ENCODE results near the gene DNAAF5. TPM values are rescaled to one million over a fixed set of nuclear protein-coding genes. Genes with fewer than 3 reads are reported as not detected.

Gene DNAAF5
- total and polyA plus RNA-seq, 2 experiments from 2014 or later = 19.0 to 23.5 TPM

- no peaks in the 10 kb centered on the region for H3K27me3 ChIP-seq
- 97% methylated on average over 26 of the region's 26 CpGs for WGBS (ENCODE audit: low lambda C conversion rate, missing lambda C conversion rate)
- no peak overlapping the region for H3K27ac ChIP-seq
- no peaks in the 10 kb centered on the region for H3K36me3 ChIP-seq (replicated peaks; ENCODE audit: insufficient read depth, low read depth)
- no peak for DNase-seq (ENCODE audit: low spot score)
- H4K20me1 ChIP-seq (ENCODE audit: insufficient read depth, poor library complexity, severe bottlenecking) = no peaks in the 10 kb centered on the region
- H2AFZ ChIP-seq = no peak overlapping the region
- no peak overlapping the region for H3K4me3 ChIP-seq
- no peaks in the 10 kb centered on the region for H3K79me2 ChIP-seq
- TF ChIP-seq, protein P1, sequence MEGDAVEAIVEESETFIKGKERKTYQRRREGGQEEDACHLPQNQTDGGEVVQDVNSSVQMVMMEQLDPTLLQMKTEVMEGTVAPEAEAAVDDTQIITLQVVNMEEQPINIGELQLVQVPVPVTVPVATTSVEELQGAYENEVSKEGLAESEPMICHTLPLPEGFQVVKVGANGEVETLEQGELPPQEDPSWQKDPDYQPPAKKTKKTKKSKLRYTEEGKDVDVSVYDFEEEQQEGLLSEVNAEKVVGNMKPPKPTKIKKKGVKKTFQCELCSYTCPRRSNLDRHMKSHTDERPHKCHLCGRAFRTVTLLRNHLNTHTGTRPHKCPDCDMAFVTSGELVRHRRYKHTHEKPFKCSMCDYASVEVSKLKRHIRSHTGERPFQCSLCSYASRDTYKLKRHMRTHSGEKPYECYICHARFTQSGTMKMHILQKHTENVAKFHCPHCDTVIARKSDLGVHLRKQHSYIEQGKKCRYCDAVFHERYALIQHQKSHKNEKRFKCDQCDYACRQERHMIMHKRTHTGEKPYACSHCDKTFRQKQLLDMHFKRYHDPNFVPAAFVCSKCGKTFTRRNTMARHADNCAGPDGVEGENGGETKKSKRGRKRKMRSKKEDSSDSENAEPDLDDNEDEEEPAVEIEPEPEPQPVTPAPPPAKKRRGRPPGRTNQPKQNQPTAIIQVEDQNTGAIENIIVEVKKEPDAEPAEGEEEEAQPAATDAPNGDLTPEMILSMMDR (IDR thresholded peaks at IDR 0.05; ENCODE audit: poor library complexity) = no peak
- TF ChIP-seq EZH2phosphoT487 (IDR thresholded peaks at IDR 0.05; ENCODE audit: low read depth, severe bottlenecking, unreplicated experiment) (no peak), EZH2 (IDR thresholded peaks at IDR 0.05; ENCODE audit: borderline replicate concordance) (no peak)
- H3K9me2 ChIP-seq (replicated peaks; ENCODE audit: insufficient read depth) = no peaks in the 10 kb centered on the region
- peaks cover 2% of the 10 kb centered on the region for H3K4me1 ChIP-seq (ENCODE audit: insufficient read depth)
- H3K4me2 ChIP-seq = no peak overlapping the region
- no peaks in the 10 kb centered on the region for H3K9me3 ChIP-seq (ENCODE audit: low read depth)
These were observed 50.7 kb downstream of the DNAAF5 start for GRCh38 chr7:776992-777727.

DNA sequence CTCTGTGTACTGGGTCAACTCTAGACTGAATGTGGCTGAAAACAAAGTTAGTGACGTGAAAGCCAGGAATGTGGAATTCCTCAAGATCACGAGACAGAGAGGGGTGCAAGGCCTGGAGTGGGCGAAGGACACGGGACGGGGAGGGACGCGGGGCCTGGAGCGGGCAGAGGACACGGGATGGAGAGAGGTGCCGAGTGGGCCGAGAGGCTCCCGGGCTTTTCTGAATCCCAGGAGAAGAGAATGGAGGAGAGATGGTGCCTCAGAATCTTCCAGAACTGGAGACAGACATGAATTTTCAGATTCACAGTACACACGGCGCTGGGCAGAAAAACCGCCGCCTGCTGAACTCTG, 51.2 kb downstream of the DNAAF5 start:
- Histone ChIP-seq H3K79me2 (no peaks in the 10 kb centered on the region), H2AFZ (no peak overlapping the region), H3K4me3 (no peak overlapping the region), H3K4me2 (no peak overlapping the region), H4K20me1 (ENCODE audit: insufficient read depth, poor library complexity, severe bottlenecking) (no peaks in the 10 kb centered on the region), H3K9me3 (ENCODE audit: low read depth) (no peaks in the 10 kb centered on the region), H3K36me3 (replicated peaks; ENCODE audit: insufficient read depth, low read depth) (no peaks in the 10 kb centered on the region), H3K4me1 (ENCODE audit: insufficient read depth) (no peaks in the 10 kb centered on the region), H3K9me2 (replicated peaks; ENCODE audit: insufficient read depth) (no peaks in the 10 kb centered on the region), H3K27me3 (no peaks in the 10 kb centered on the region), H3K27ac (no peak overlapping the region)
- DNase-seq (ENCODE audit: low spot score) = no peak
- TF ChIP-seq, protein P1 (IDR thresholded peaks at IDR 0.05; ENCODE audit: poor library complexity) = no peak
- TF ChIP-seq EZH2 (IDR thresholded peaks at IDR 0.05; ENCODE audit: borderline replicate concordance) = no peak
- no peak for TF ChIP-seq EZH2phosphoT487 (IDR thresholded peaks at IDR 0.05; ENCODE audit: low read depth, severe bottlenecking, unreplicated experiment)
- WGBS (ENCODE audit: low lambda C conversion rate, missing lambda C conversion rate) = 94% methylated on average over 16 of the region's 16 CpGs

DNA sequence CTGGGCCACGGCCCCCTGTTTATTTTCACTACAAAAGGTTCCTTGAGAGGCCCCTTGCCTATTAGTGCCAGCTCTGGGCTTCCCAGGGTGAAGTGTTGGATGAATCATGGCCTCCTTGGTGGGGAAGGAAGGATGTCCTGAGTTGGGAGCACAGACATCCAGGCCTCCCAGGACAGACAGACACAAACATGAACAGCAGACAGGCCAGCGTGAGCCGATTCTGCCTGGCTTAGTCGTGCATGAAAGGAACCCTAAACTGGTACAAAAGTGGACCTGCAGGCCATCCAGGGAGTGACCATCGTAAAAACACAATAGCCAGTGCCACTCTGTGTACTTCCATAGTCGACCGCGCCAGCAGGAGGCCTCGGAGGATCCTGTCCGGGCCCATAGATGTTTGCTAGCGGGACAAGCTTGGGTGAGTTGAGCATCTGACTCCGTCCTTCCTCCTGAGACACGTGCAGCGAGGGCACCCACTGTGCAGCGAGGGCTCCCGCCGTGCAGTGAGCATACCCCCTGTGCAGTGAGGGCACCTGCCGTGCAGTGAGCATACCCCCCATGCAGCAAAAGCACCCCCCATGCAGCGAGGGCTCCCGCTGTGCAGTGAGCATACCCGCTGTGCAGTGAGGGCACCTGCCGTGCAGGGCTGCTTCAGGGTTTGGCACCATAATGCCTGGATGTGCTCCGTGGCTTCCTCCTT, 51.9 kb downstream of the DNAAF5 start:
- H3K4me3 ChIP-seq = no peak overlapping the region
- DNase-seq (ENCODE audit: low spot score) = no peak
- H3K9me2 ChIP-seq (replicated peaks; ENCODE audit: insufficient read depth) = no peaks in the 10 kb centered on the region
- no peaks in the 10 kb centered on the region for H4K20me1 ChIP-seq (ENCODE audit: insufficient read depth, poor library complexity, severe bottlenecking)
- H3K79me2 ChIP-seq = no peaks in the 10 kb centered on the region
- H3K4me1 ChIP-seq (ENCODE audit: insufficient read depth) = no peaks in the 10 kb centered on the region
- no peaks in the 10 kb centered on the region for H3K9me3 ChIP-seq (ENCODE audit: low read depth)
- H2AFZ ChIP-seq = no peak overlapping the region
- TF ChIP-seq, protein P1 (IDR thresholded peaks at IDR 0.05; ENCODE audit: poor library complexity) = no peak
- no peak for TF ChIP-seq EZH2phosphoT487 (IDR thresholded peaks at IDR 0.05; ENCODE audit: low read depth, severe bottlenecking, unreplicated experiment)
- TF ChIP-seq EZH2 (IDR thresholded peaks at IDR 0.05; ENCODE audit: borderline replicate concordance) = no peak
- no peaks in the 10 kb centered on the region for H3K27me3 ChIP-seq
- no peaks in the 10 kb centered on the region for H3K36me3 ChIP-seq (replicated peaks; ENCODE audit: insufficient read depth, low read depth)
- H3K4me2 ChIP-seq = no peak overlapping the region
- H3K27ac ChIP-seq = no peak overlapping the region
- WGBS (ENCODE audit: low lambda C conversion rate, missing lambda C conversion rate) = 97% methylated on average over 23 of the region's 23 CpGs
